Parathyroid adenoma (tissue), 2 donors: ENCODE data around the gene ZNF268.

Experiments used
- H2AFZ ChIP-seq: fragments of 300-600 bp; sonication (generic); one replicate; pipeline ENCODE4 v1.7.0; 2017; ENCODE audit warnings: antibody characterized with exemption, mild to moderate bottlenecking
- H3K27ac ChIP-seq: fragments of 300-600 bp; sonication (generic); one replicate; pipeline ENCODE4 v1.7.0; 2017
- H3K27me3 ChIP-seq: fragments of 300-600 bp; sonication (generic); one replicate; pipeline ENCODE4 v1.7.0; 2017; ENCODE audit warnings: low read length; ENCODE audit not compliant: control insufficient read depth, insufficient read depth
- H3K36me3 ChIP-seq: fragments of 300-600 bp; sonication (generic); one replicate; pipeline ENCODE4 v1.7.0; 2017; ENCODE audit warnings: low read length; ENCODE audit not compliant: control insufficient read depth, insufficient read depth
- H3K4me1 ChIP-seq: fragments of 300-600 bp; sonication (generic); one replicate; pipeline ENCODE4 v1.7.0; 2017; ENCODE audit warnings: control low read depth
- H3K4me2 ChIP-seq: fragments of 300-600 bp; sonication (generic); one replicate; pipeline ENCODE4 v1.7.0; 2017; ENCODE audit warnings: low read length
- H3K4me3 ChIP-seq: fragments of 300-600 bp; sonication (generic); one replicate; pipeline ENCODE4 v1.7.0; 2017; ENCODE audit warnings: low read depth, low read length
- H3K79me2 ChIP-seq: fragments of 300-600 bp; sonication (generic); one replicate; pipeline ENCODE4 v1.7.0; 2017; ENCODE audit warnings: control low read depth
- H3K9ac ChIP-seq: fragments of 300-600 bp; sonication (generic); one replicate; pipeline ENCODE4 v1.7.0; 2017; ENCODE audit warnings: mild to moderate bottlenecking
- H3K9me3 ChIP-seq: fragments of 300-600 bp; sonication (generic); one replicate; pipeline ENCODE4 v1.7.0; 2017; ENCODE audit warnings: low read length; ENCODE audit not compliant: control insufficient read depth
- TF ChIP-seq, protein P1 (sequence below): fragments of 300-600 bp; sonication (generic); IDR thresholded peaks from one replicate; pipeline ENCODE4 v1.7.0; 2017; ENCODE audit warnings: antibody characterized with exemption, mild to moderate bottlenecking
- donor health status: primary hyperparathyroidism.

The ZNF268 gene

DNA sequence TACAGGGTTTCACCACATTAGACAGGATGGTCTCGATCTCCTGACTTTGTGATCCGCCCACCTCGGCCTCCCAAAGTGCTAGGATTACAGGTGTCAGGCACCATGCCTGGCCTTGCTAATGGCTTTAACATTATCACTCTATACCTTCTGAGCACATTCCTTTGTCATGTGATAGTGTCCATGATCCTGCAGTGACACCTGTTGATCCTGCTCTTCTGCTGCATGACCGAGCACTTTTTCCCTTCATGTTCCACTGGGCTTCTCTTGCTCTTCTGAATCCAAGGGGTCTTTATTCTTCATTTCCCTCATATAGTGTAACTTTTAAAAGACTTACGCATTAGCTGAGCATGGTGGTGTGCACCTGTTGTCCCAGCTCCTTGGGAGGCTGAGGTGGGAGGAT is 11.6 kb downstream of the ZNF268 start:
- no peak overlapping the region for H3K4me2 ChIP-seq
- TF ChIP-seq, protein P1, sequence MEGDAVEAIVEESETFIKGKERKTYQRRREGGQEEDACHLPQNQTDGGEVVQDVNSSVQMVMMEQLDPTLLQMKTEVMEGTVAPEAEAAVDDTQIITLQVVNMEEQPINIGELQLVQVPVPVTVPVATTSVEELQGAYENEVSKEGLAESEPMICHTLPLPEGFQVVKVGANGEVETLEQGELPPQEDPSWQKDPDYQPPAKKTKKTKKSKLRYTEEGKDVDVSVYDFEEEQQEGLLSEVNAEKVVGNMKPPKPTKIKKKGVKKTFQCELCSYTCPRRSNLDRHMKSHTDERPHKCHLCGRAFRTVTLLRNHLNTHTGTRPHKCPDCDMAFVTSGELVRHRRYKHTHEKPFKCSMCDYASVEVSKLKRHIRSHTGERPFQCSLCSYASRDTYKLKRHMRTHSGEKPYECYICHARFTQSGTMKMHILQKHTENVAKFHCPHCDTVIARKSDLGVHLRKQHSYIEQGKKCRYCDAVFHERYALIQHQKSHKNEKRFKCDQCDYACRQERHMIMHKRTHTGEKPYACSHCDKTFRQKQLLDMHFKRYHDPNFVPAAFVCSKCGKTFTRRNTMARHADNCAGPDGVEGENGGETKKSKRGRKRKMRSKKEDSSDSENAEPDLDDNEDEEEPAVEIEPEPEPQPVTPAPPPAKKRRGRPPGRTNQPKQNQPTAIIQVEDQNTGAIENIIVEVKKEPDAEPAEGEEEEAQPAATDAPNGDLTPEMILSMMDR: no peak
- H3K4me1 ChIP-seq: no peaks in the 10 kb centered on the region
- no peak overlapping the region for H3K27ac ChIP-seq
- H2AFZ ChIP-seq: no peak overlapping the region
- no peak overlapping the region for H3K4me3 ChIP-seq
- no peaks in the 10 kb centered on the region for H3K27me3 ChIP-seq
- H3K79me2 ChIP-seq: no peaks in the 10 kb centered on the region
- H3K9me3 ChIP-seq: no peaks in the 10 kb centered on the region
- no peak overlapping the region for H3K9ac ChIP-seq
- H3K36me3 ChIP-seq: peaks cover 7% of the 10 kb centered on the region

DNA sequence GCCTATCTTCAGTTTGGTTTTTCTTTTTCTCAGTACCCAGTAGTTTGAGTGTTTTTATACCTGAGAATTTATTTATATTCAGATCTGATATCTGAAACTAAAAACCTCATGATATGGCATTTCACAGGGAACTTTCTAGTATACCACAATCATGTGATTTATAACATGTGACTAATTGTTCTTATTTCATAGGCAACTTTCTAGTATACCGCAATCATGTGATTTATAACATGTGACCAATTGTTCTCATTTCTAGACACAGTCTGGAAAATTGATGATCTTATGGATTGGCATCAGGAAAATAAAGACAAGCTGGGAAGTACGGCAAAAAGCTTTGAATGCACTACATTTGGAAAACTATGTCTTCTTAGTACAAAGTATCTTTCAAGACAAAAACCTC is 20.6 kb downstream of the ZNF268 start:
- H3K79me2 ChIP-seq: no peaks in the 10 kb centered on the region
- H3K36me3 ChIP-seq: peaks cover 54% of the 10 kb centered on the region
- TF ChIP-seq, protein P1: no peak
- no peak overlapping the region for H3K27ac ChIP-seq
- no peak overlapping the region for H3K9ac ChIP-seq
- H3K9me3 ChIP-seq: peaks cover 51% of the 10 kb centered on the region
- H3K4me1 ChIP-seq: no peaks in the 10 kb centered on the region
- no peaks in the 10 kb centered on the region for H3K27me3 ChIP-seq
- H3K4me3 ChIP-seq: no peak overlapping the region
- no peak overlapping the region for H2AFZ ChIP-seq
- no peak overlapping the region for H3K4me2 ChIP-seq

DNA sequence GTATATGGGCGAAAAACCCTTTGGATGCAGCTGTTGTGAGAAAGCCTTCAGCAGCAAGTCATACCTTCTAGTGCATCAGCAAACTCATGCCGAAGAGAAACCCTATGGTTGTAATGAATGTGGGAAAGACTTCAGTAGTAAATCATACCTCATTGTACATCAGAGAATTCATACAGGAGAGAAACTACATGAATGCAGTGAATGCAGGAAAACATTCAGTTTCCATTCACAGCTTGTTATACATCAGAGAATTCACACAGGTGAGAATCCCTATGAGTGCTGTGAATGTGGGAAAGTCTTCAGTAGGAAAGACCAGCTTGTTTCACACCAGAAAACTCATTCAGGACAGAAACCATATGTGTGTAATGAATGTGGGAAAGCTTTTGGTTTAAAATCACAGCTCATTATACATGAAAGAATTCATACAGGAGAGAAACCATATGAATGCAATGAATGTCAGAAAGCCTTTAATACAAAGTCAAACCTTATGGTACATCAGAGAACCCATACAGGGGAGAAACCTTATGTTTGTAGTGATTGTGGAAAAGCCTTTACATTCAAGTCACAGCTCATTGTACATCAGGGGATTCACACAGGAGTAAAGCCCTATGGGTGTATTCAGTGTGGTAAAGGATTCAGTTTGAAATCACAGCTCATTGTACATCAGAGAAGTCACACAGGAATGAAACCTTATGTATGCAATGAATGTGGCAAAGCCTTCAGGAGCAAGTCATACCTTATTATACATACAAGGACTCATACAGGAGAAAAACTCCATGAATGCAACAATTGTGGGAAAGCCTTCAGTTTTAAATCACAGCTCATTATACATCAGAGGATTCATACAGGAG is 21.4 kb downstream of the ZNF268 start:
- no peaks in the 10 kb centered on the region for H3K27me3 ChIP-seq
- peaks cover 54% of the 10 kb centered on the region for H3K9me3 ChIP-seq
- H3K36me3 ChIP-seq: peaks cover 54% of the 10 kb centered on the region
- H3K4me2 ChIP-seq: no peak overlapping the region
- H3K79me2 ChIP-seq: no peaks in the 10 kb centered on the region
- TF ChIP-seq, protein P1: no peak
- H3K9ac ChIP-seq: no peak overlapping the region
- H2AFZ ChIP-seq: no peak overlapping the region
- no peak overlapping the region for H3K27ac ChIP-seq
- H3K4me1 ChIP-seq: no peaks in the 10 kb centered on the region
- no peak overlapping the region for H3K4me3 ChIP-seq

DNA sequence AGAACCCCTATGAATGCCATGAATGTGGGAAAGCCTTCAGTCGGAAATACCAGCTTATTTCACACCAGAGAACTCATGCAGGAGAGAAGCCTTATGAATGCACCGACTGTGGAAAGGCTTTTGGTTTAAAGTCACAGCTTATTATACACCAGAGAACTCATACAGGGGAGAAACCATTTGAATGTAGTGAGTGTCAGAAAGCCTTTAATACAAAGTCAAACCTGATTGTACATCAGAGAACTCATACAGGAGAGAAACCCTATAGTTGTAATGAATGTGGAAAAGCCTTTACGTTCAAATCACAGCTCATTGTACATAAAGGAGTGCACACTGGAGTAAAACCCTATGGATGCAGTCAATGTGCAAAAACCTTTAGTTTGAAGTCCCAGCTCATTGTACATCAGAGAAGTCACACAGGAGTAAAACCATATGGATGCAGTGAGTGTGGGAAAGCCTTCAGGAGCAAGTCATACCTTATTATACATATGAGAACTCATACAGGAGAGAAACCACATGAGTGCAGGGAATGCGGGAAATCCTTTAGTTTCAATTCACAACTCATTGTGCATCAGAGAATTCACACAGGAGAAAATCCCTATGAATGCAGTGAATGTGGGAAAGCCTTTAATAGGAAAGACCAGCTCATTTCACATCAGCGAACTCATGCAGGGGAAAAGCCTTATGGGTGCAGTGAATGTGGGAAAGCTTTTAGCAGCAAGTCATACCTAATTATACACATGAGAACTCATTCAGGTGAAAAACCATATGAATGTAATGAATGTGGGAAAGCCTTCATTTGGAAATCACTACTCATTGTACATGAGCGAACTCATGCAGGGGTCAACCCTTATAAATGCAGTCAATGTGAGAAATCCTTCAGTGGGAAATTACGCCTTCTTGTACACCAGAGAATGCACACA is 22.3 kb downstream of the ZNF268 start:
- Histone ChIP-seq H3K4me2 (no peak overlapping the region), H2AFZ (no peak overlapping the region), H3K27me3 (no peaks in the 10 kb centered on the region), H3K79me2 (no peaks in the 10 kb centered on the region), H3K9ac (no peak overlapping the region), H3K4me1 (no peaks in the 10 kb centered on the region), H3K4me3 (no peak overlapping the region), H3K27ac (no peak overlapping the region), H3K9me3 (peaks cover 54% of the 10 kb centered on the region), H3K36me3 (peaks cover 54% of the 10 kb centered on the region)
- TF ChIP-seq, protein P1: no peak
